WTC11 (cell line): ENCODE results near the gene CPNE7. TPM values are rescaled to one million over a fixed set of nuclear protein-coding genes. Genes with fewer than 3 reads are reported as not detected.

Source experiments
- ATAC-seq: fragments of 200-7000 bp; cut with Tn5 transposase; 2 replicates; pipeline ENCODE4 v1.10.0; 2021; ENCODE audit warnings: mild to moderate bottlenecking, moderate library complexity
- CTCF ChIA-PET: fragments of 300-600 bp; sonication (Branson Sonifier 250); formaldehyde crosslinking; loops from one replicate; lab custom pipeline; 2021; ENCODE audit warnings: antibody characterized with exemption; lab: Charles Lee
- POLR2A ChIA-PET: fragments of 350-600 bp; sonication (Branson Sonifier 250); formaldehyde crosslinking; loops from one replicate; lab custom pipeline; 2021; ENCODE audit warnings: antibody characterized with exemption; lab: Charles Lee
- DNase-seq: peaks from one replicate; pipeline ENCODE4 v3.0.0; 2021; ENCODE audit warnings: low spot score
- H3K27ac Mint-ChIP-seq: 2 replicates; pipeline ENCODE4 v1.8.0; 2021; ENCODE audit warnings: mixed read lengths
- H3K27me3 Mint-ChIP-seq: 2 replicates; pipeline ENCODE4 v1.8.0; 2021; ENCODE audit warnings: low read depth, mild to moderate bottlenecking, moderate library complexity, mixed read lengths
- H3K36me3 Mint-ChIP-seq: 2 replicates; pipeline ENCODE4 v1.8.0; 2021; ENCODE audit warnings: mixed read lengths
- H3K4me1 Mint-ChIP-seq: 2 replicates; pipeline ENCODE4 v1.8.0; 2022; ENCODE audit warnings: mixed read lengths
- H3K4me3 Mint-ChIP-seq: 2 replicates; pipeline ENCODE4 v1.8.0; 2021; ENCODE audit warnings: mild to moderate bottlenecking, moderate library complexity, mixed read lengths
- H3K9me3 Mint-ChIP-seq: 2 replicates; pipeline ENCODE4 v1.8.0; 2021; ENCODE audit warnings: mixed read lengths
- CREM ChIP-seq: sonication (generic); formaldehyde crosslinking; IDR thresholded peaks from 2 replicates; pipeline ENCODE4 v1.8.1; 2022; ENCODE audit warnings: mild to moderate bottlenecking, missing genetic modification reagents, moderate library complexity
- GABPB1 ChIP-seq: sonication (generic); formaldehyde crosslinking; IDR thresholded peaks from 2 replicates; pipeline ENCODE4 v1.8.1; 2023; ENCODE audit warnings: mild to moderate bottlenecking, missing genetic modification reagents
- ZNF121 ChIP-seq: sonication (generic); formaldehyde crosslinking; IDR thresholded peaks from 2 replicates; pipeline ENCODE4 v1.8.0; 2023; ENCODE audit warnings: missing genetic modification reagents
- total RNA-seq: library from RNA; stranded (reverse); gene quantifications from 3 replicates; pipeline ENCODE4 v1.2.3, GENCODE V29; 2021
- TF ChIP-seq, protein P1 (sequence below): sonication (generic); formaldehyde crosslinking; IDR thresholded peaks from 2 replicates; pipeline ENCODE4 v1.8.1; 2023; ENCODE audit warnings: mild to moderate bottlenecking, missing genetic modification reagents
- TF ChIP-seq, protein P2 (sequence below): fragments of 200-600 bp; IDR thresholded peaks from 2 replicates; pipeline ENCODE4 v1.8.0; 2022; ENCODE audit warnings: antibody characterized with exemption
- TF ChIP-seq, protein P3 (sequence below): sonication (generic); formaldehyde crosslinking; IDR thresholded peaks from 2 replicates; pipeline ENCODE4 v1.8.0; 2022; ENCODE audit warnings: mild to moderate bottlenecking, missing genetic modification reagents
- TF ChIP-seq, protein P4 (sequence below): sonication (generic); formaldehyde crosslinking; IDR thresholded peaks from 2 replicates; pipeline ENCODE4 v1.8.1; 2023; ENCODE audit warnings: mild to moderate bottlenecking, missing genetic modification reagents, moderate library complexity
- TF ChIP-seq, protein P5 (sequence below): sonication (generic); formaldehyde crosslinking; IDR thresholded peaks from 2 replicates; pipeline ENCODE4 v1.8.0; 2023; ENCODE audit warnings: missing genetic modification reagents
- TF ChIP-seq, protein P6 (sequence below): sonication (generic); formaldehyde crosslinking; IDR thresholded peaks from 2 replicates; pipeline ENCODE4 v1.8.0; 2022; ENCODE audit warnings: missing genetic modification reagents
- TF ChIP-seq, protein P7 (sequence below): sonication (generic); formaldehyde crosslinking; IDR thresholded peaks from 2 replicates; pipeline ENCODE4 v1.8.0; 2022; ENCODE audit warnings: mild to moderate bottlenecking, missing genetic modification reagents

Gene CPNE7
- total RNA-seq, 1 experiment from 2014 or later, result 42.6 TPM

DNA sequence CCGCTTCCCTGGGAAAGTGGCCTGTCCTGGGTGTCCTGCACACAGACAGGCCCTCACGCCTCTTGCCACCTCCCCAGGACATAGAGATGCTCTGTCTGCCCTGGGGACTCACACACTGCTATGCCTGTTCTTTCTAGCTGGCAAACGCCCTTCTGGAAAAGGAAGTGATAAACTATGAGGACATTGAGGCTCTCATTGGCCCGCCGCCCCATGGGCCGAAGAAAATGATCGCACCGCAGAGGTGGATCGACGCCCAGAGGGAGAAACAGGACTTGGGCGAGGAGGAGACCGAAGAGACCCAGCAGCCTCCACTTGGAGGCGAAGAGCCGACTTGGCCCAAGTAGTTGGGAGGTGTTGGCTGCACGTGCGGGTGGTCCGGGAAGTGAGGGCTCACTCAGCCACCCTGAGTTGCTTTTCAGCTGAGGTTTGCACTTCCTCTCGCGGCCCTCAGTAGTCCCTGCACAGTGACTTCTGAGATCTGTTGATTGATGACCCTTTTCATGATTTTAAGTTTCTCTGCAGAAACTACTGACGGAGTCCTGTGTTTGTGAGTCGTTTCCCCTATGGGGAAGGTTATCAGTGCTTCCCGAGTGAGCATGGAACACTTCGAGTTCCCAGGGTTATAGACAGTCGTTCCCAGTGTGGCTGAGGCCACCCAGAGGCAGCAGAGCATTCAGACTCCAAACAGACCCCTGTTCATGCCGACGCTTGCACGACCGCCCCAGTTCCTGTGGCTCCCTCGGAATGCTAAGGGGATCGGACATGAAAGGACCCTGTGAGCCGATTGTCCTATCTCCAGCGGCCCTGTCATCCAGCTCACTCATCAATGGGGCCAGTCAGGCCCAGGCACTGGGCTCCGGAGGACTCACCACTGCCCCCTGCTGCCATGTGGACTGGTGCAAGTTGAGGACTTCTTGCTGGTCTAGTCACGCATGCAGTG, 18.5 kb upstream of the CPNE7 start:
- ChIA-PET POLR2A (interaction anchor here (0.6 kb wide), 1 partner anchor 18 kb away, joined by 7 read pairs; no protein-coding TSS in a partner anchor), CTCF (interaction anchor here (0.5 to 1.6 kb wide), 40 partner anchors 8 to 819 kb away, joined by 3 to 21 read pairs (median 4); partner anchors contain the start of genes CDH15, CDK10, CHMP1A and CPNE7)
- H3K9me3 Mint-ChIP-seq, result no peaks in the 10 kb centered on the region
- DNase-seq, result peak; percentile 97
- peaks cover 34% of the 10 kb centered on the region for H3K36me3 Mint-ChIP-seq
- peak; percentile 78 for ATAC-seq
- H3K27ac Mint-ChIP-seq, result peak overlapping the region; percentile 94
- peak overlapping the region; percentile 43; the same call in 1 of the 2 replicates for H3K4me3 Mint-ChIP-seq
- no peaks in the 10 kb centered on the region; the same call in 1 of the 2 replicates for H3K27me3 Mint-ChIP-seq
- TF ChIP-seq, protein P1, sequence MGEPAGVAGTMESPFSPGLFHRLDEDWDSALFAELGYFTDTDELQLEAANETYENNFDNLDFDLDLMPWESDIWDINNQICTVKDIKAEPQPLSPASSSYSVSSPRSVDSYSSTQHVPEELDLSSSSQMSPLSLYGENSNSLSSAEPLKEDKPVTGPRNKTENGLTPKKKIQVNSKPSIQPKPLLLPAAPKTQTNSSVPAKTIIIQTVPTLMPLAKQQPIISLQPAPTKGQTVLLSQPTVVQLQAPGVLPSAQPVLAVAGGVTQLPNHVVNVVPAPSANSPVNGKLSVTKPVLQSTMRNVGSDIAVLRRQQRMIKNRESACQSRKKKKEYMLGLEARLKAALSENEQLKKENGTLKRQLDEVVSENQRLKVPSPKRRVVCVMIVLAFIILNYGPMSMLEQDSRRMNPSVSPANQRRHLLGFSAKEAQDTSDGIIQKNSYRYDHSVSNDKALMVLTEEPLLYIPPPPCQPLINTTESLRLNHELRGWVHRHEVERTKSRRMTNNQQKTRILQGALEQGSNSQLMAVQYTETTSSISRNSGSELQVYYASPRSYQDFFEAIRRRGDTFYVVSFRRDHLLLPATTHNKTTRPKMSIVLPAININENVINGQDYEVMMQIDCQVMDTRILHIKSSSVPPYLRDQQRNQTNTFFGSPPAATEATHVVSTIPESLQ, result no peak
- TF ChIP-seq ZNF121 (CRISPR knock-in tag) (no peak), GABPB1 (CRISPR knock-in tag) (peak; percentile 27; the same call in 1 of the 2 replicates)
- H3K4me1 Mint-ChIP-seq, result peaks cover 9% of the 10 kb centered on the region

DNA sequence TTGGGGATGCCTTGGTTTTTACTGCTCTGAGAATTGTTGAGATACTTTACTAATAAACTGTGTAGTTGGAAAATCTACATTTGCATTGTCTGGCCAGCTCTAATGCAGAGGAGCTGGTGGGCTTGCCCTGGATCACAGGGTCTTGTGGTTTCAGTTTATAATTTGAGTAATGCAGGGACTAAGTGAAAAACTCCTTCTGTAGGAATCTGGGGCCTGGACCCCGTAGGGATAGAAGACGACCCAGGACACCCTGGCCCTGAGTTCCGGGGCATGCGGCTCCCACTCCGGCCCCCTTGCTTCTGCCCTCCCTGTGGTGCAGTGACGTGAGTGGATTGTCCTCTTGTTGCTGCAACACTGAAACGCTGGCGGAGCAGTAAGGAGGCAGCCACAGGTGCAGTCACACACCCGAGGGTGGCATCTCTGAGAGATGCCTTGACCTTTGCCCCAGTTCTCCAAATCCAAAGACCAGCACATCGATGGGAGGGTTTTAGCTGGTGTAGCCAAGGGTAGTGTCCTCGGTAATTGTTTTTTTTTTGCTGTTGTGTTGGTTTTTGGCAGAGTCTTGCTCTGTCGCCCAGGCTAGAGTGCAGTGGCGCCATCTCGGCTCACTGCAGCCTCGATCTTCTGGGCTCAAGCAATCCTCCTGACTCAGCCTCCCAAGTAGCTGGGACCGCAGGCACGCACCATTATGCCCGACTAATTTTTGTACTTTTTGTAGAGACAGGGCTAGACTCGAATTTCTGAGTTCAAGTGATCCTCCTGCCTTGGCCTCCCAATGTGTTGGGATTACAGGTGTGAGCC, 17.7 kb upstream of the CPNE7 start:
- ATAC-seq (no peak), DNase-seq (no peak)
- ChIA-PET CTCF (interaction anchor here (0.6 to 1.6 kb wide), 29 partner anchors 9 to 820 kb away, joined by 3 to 21 read pairs (median 4); partner anchors contain the start of genes CDH15, CDK10, SPG7 and TCF25), POLR2A (interaction anchor here (0.6 kb wide), 1 partner anchor 17 kb away, joined by 7 read pairs; no protein-coding TSS in a partner anchor)
- Mint-ChIP-seq H3K9me3 (no peaks in the 10 kb centered on the region), H3K4me3 (peak overlapping the region; percentile 43; the same call in 1 of the 2 replicates), H3K27me3 (no peaks in the 10 kb centered on the region; the same call in 1 of the 2 replicates), H3K27ac (peak overlapping the region; percentile 94), H3K4me1 (peaks cover 18% of the 10 kb centered on the region), H3K36me3 (peaks cover 37% of the 10 kb centered on the region)
- TF ChIP-seq, protein P2, sequence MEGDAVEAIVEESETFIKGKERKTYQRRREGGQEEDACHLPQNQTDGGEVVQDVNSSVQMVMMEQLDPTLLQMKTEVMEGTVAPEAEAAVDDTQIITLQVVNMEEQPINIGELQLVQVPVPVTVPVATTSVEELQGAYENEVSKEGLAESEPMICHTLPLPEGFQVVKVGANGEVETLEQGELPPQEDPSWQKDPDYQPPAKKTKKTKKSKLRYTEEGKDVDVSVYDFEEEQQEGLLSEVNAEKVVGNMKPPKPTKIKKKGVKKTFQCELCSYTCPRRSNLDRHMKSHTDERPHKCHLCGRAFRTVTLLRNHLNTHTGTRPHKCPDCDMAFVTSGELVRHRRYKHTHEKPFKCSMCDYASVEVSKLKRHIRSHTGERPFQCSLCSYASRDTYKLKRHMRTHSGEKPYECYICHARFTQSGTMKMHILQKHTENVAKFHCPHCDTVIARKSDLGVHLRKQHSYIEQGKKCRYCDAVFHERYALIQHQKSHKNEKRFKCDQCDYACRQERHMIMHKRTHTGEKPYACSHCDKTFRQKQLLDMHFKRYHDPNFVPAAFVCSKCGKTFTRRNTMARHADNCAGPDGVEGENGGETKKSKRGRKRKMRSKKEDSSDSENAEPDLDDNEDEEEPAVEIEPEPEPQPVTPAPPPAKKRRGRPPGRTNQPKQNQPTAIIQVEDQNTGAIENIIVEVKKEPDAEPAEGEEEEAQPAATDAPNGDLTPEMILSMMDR, result 0 out of 2 replicates have a peak, but pooled peaks have one; percentile 7
- TF ChIP-seq, protein P3, sequence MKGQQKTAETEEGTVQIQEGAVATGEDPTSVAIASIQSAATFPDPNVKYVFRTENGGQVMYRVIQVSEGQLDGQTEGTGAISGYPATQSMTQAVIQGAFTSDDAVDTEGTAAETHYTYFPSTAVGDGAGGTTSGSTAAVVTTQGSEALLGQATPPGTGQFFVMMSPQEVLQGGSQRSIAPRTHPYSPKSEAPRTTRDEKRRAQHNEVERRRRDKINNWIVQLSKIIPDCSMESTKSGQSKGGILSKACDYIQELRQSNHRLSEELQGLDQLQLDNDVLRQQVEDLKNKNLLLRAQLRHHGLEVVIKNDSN (CRISPR knock-in tag), result no peak
- TF ChIP-seq, protein P1, result no peak
- 0 out of 2 replicates have a peak, but pooled peaks have one; percentile 5 for TF ChIP-seq GABPB1 (CRISPR knock-in tag)

DNA sequence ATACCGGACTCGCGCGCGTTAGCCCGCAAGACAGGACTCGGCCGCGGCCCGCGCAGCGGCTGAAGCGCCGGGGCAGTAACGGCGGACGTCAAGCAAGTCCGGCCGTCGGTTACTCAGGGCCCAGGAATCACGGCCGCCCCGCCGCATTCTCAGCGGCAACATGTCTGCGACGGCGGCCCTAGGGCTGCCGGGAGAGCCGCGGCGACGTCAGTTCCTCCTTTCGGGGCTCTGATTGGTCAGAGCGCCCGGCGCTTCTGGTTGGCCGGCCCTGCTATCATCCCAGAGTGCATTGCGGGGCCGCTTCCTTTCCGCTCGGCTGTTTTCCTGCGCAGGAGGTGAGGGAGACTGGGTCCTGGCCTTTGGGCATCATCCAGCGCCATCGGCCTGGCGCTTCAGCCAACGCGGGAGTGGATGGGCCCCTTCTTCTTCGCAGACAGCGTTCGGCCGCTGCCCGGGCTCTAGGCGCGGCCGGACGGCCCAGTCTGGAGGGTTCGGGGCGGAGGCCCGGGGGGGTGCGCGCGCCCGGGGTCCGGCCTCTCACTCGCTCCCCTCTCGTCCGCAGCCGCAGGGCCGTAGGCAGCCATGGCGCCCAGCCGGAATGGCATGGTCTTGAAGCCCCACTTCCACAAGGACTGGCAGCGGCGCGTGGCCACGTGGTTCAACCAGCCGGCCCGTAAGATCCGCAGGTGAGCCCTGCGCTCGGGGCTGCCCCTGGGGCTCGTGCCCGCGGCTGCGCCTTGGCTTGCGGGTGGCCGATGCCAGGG, 15.0 kb upstream of the CPNE7 start, which contains the start of gene RPL13:
Gene RPL13 (plus strand): TSS at position 305 of the 764 bp plus-strand sequence. CDS start 278 bp downstream, at position 583.
- peak within 1 kb of the TSS; percentile 99 for H3K4me3 Mint-ChIP-seq
- POLR2A ChIA-PET, result no interaction called here
- DNase-seq, result peak; percentile 92
- peaks cover 48% of the 10 kb centered on the region for H3K36me3 Mint-ChIP-seq
- CTCF ChIA-PET, result no interaction called here
- peak within 1 kb of the TSS; percentile 99 for H3K27ac Mint-ChIP-seq
- H3K27me3 Mint-ChIP-seq, result no peaks in the 10 kb centered on the region; the same call in 1 of the 2 replicates
- H3K4me1 Mint-ChIP-seq, result peaks cover 40% of the 10 kb centered on the region
- ATAC-seq, result peak; percentile 49
- no peaks in the 10 kb centered on the region for H3K9me3 Mint-ChIP-seq
- TF ChIP-seq, protein P4, sequence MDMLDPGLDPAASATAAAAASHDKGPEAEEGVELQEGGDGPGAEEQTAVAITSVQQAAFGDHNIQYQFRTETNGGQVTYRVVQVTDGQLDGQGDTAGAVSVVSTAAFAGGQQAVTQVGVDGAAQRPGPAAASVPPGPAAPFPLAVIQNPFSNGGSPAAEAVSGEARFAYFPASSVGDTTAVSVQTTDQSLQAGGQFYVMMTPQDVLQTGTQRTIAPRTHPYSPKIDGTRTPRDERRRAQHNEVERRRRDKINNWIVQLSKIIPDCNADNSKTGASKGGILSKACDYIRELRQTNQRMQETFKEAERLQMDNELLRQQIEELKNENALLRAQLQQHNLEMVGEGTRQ (CRISPR knock-in tag), result no peak; the same call in 1 of the 2 replicates
- TF ChIP-seq, protein P5, sequence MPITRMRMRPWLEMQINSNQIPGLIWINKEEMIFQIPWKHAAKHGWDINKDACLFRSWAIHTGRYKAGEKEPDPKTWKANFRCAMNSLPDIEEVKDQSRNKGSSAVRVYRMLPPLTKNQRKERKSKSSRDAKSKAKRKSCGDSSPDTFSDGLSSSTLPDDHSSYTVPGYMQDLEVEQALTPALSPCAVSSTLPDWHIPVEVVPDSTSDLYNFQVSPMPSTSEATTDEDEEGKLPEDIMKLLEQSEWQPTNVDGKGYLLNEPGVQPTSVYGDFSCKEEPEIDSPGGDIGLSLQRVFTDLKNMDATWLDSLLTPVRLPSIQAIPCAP (CRISPR knock-in tag), result peak; percentile 46
- peak; percentile 93 for TF ChIP-seq CREM (CRISPR knock-in tag)
- TF ChIP-seq, protein P6, sequence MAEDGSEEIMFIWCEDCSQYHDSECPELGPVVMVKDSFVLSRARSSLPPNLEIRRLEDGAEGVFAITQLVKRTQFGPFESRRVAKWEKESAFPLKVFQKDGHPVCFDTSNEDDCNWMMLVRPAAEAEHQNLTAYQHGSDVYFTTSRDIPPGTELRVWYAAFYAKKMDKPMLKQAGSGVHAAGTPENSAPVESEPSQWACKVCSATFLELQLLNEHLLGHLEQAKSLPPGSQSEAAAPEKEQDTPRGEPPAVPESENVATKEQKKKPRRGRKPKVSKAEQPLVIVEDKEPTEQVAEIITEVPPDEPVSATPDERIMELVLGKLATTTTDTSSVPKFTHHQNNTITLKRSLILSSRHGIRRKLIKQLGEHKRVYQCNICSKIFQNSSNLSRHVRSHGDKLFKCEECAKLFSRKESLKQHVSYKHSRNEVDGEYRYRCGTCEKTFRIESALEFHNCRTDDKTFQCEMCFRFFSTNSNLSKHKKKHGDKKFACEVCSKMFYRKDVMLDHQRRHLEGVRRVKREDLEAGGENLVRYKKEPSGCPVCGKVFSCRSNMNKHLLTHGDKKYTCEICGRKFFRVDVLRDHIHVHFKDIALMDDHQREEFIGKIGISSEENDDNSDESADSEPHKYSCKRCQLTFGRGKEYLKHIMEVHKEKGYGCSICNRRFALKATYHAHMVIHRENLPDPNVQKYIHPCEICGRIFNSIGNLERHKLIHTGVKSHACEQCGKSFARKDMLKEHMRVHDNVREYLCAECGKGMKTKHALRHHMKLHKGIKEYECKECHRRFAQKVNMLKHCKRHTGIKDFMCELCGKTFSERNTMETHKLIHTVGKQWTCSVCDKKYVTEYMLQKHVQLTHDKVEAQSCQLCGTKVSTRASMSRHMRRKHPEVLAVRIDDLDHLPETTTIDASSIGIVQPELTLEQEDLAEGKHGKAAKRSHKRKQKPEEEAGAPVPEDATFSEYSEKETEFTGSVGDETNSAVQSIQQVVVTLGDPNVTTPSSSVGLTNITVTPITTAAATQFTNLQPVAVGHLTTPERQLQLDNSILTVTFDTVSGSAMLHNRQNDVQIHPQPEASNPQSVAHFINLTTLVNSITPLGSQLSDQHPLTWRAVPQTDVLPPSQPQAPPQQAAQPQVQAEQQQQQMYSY (CRISPR knock-in tag), result no peak
- TF ChIP-seq, protein P7, sequence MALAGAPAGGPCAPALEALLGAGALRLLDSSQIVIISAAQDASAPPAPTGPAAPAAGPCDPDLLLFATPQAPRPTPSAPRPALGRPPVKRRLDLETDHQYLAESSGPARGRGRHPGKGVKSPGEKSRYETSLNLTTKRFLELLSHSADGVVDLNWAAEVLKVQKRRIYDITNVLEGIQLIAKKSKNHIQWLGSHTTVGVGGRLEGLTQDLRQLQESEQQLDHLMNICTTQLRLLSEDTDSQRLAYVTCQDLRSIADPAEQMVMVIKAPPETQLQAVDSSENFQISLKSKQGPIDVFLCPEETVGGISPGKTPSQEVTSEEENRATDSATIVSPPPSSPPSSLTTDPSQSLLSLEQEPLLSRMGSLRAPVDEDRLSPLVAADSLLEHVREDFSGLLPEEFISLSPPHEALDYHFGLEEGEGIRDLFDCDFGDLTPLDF (CRISPR knock-in tag), result peak; percentile 87
